Caco-2 (cell line): ENCODE measurements around the gene FANCC. TPM values are rescaled to one million over a fixed set of nuclear protein-coding genes. Genes with fewer than 3 reads are reported as not detected.

ENCODE experiments used
- BruUV-seq: library from RNA; stranded (reverse); fragments of 400-500 nt; replicated peaks from 2 replicates; lab custom pipeline; 2021; lab: Mats Ljungman, UMichigan
- CTCF ChIA-PET: fragments of 300-600 bp; sonication (Branson Sonifier 250); formaldehyde crosslinking; loops from one replicate; lab custom pipeline; 2022; ENCODE audit warnings: antibody characterized with exemption; lab: Charles Lee
- POLR2A ChIA-PET: fragments of 300-600 bp; sonication (Branson Sonifier 250); formaldehyde crosslinking; loops from one replicate; lab custom pipeline; 2022; ENCODE audit warnings: antibody characterized with exemption; lab: Charles Lee
- DNase-seq, 2 experiments: peaks; one replicate each; pipeline versions ENCODE4 v3.0.0 to v3.0.0-alpha.2; 2020 to 2022
- H3K27me3 ChIP-seq: replicated peaks from 2 replicates; pipeline ENCODE4 v1.6.0; 2011; ENCODE audit warnings: low read length; ENCODE audit not compliant: control insufficient read depth, insufficient read depth
- H3K36me3 ChIP-seq: 2 replicates; pipeline ENCODE4 v1.5.1; 2011; ENCODE audit warnings: low read length; ENCODE audit not compliant: control insufficient read depth, insufficient read depth
- H3K4me1 ChIP-seq: fragments of 250-450 bp; sonication (Bioruptor Pico); 2 replicates; pipeline ENCODE4 v1.5.1; 2020; ENCODE audit warnings: mild to moderate bottlenecking
- H3K4me3 ChIP-seq: 2 replicates; pipeline ENCODE4 v1.5.1; 2011; ENCODE audit warnings: low read depth, mild to moderate bottlenecking, control low read depth, low read length
- H3K9me3 ChIP-seq: fragments of 250-450 bp; sonication (Bioruptor Pico); 2 replicates; pipeline ENCODE4 v1.5.1; 2020; ENCODE audit warnings: mild to moderate bottlenecking, moderate library complexity
- H3K27ac Mint-ChIP-seq: one replicate; pipeline ENCODE4 v1.8.0; 2022; ENCODE audit warnings: mixed read lengths; ENCODE audit not compliant: unreplicated experiment
- H3K27me3 Mint-ChIP-seq: one replicate; pipeline ENCODE4 v1.8.0; 2022; ENCODE audit warnings: mixed read lengths; ENCODE audit not compliant: insufficient read depth, unreplicated experiment
- H3K36me3 Mint-ChIP-seq: one replicate; pipeline ENCODE4 v1.8.0; 2022; ENCODE audit warnings: mild to moderate bottlenecking, mixed read lengths; ENCODE audit not compliant: insufficient read depth, unreplicated experiment
- H3K4me1 Mint-ChIP-seq: one replicate; pipeline ENCODE4 v1.8.0; 2022; ENCODE audit warnings: low read depth, mixed read lengths; ENCODE audit not compliant: unreplicated experiment
- H3K4me3 Mint-ChIP-seq: one replicate; pipeline ENCODE4 v1.8.0; 2022; ENCODE audit warnings: mild to moderate bottlenecking, moderate library complexity, mixed read lengths; ENCODE audit not compliant: unreplicated experiment
- H3K9me3 Mint-ChIP-seq: one replicate; pipeline ENCODE4 v1.8.0; 2022; ENCODE audit warnings: mixed read lengths; ENCODE audit not compliant: unreplicated experiment
- CTCF ChIP-seq, 2 experiments: fragments of 200-600 bp in 1 of 2; IDR thresholded peaks; 1 replicate in 1 of 2; 2 replicates in 1 of 2; pipeline versions ENCODE4 v1.5.1 to v1.8.0; 2011 to 2022; ENCODE audit warnings: antibody characterized with exemption in 1 of 2, control low read depth in 1 of 2, inconsistent platforms in 1 of 2, low read depth in 1 of 2, low read length in 1 of 2, mild to moderate bottlenecking in 1 of 2, moderate library complexity in 1 of 2; ENCODE audit not compliant: insufficient read depth in 1 of 2, severe bottlenecking in 1 of 2, unreplicated experiment in 1 of 2
- intact Hi-C: fragments of 100-400 bp; cut with micrococcal nuclease; formaldehyde crosslinking; loops from one replicate; pipeline ENCODE4 v1.10.0; 2022; ENCODE audit not compliant: unreplicated experiment
- total RNA-seq: library from RNA; stranded (reverse); gene quantifications from 2 replicates; pipeline ENCODE4 v1.2.3, GENCODE V29; 2022

FANCC gene
- total RNA-seq, 1 experiment from 2014 or later: 29.2 TPM

GRCh38 chr9:95061916-95062595 is 255.5 kb downstream of the FANCC start:
- peaks cover 11% of the 10 kb centered on the region for H3K36me3 ChIP-seq

GRCh38 chr9:95060916-95061315 is 256.6 kb downstream of the FANCC start:
- intact Hi-C loops: no loop called here
- no peak overlapping the region for H3K27ac Mint-ChIP-seq
- H3K9me3 ChIP-seq: no peaks in the 10 kb centered on the region
- DNase-seq: no peak
- peaks cover 9% of the 10 kb centered on the region; the same call in 1 of the 2 replicates for H3K36me3 ChIP-seq
- no peak overlapping the region for H3K4me3 ChIP-seq
- no peak overlapping the region for H3K4me3 Mint-ChIP-seq
- H3K4me1 Mint-ChIP-seq: peaks cover 53% of the 10 kb centered on the region
- no peaks in the 10 kb centered on the region for H3K27me3 ChIP-seq
- POLR2A ChIA-PET: no interaction called here
- no peaks in the 10 kb centered on the region for H3K27me3 Mint-ChIP-seq
- BruUV-seq: no TSS peak
- TF ChIP-seq CTCF (IDR thresholded peaks at IDR 0.05; ENCODE audit: insufficient read depth in 1 of 2, low read depth in 1 of 2, low read length in 1 of 2, severe bottlenecking in 1 of 2, unreplicated experiment in 1 of 2): no peak
- H3K36me3 Mint-ChIP-seq: peaks cover 70% of the 10 kb centered on the region
- peaks cover 49% of the 10 kb centered on the region for H3K4me1 ChIP-seq
- no peaks in the 10 kb centered on the region for H3K9me3 Mint-ChIP-seq
- CTCF ChIA-PET: no interaction called here

More at GRCh38 chr9:95061916-95062595, 255.5 kb downstream of the FANCC start:
- H3K4me3 Mint-ChIP-seq: no peak overlapping the region
- H3K4me1 Mint-ChIP-seq: peaks cover 50% of the 10 kb centered on the region
- no peaks in the 10 kb centered on the region for H3K27me3 Mint-ChIP-seq
- H3K9me3 Mint-ChIP-seq: no peaks in the 10 kb centered on the region
- peaks cover 63% of the 10 kb centered on the region for H3K36me3 Mint-ChIP-seq
- H3K27ac Mint-ChIP-seq: no peak overlapping the region
- TF ChIP-seq CTCF (IDR thresholded peaks at IDR 0.05; ENCODE audit: insufficient read depth in 1 of 2, low read depth in 1 of 2, low read length in 1 of 2, severe bottlenecking in 1 of 2, unreplicated experiment in 1 of 2): no peak
- Histone ChIP-seq H3K4me1 (peaks cover 39% of the 10 kb centered on the region), H3K27me3 (no peaks in the 10 kb centered on the region), H3K9me3 (no peaks in the 10 kb centered on the region), H3K4me3 (no peak overlapping the region)
- BruUV-seq: no TSS peak
- ChIA-PET CTCF (interaction anchor here (0.5 kb wide), 1 partner anchor 393 kb away, joined by 4 read pairs; no protein-coding TSS in a partner anchor), POLR2A (no interaction called here)
- no peak for DNase-seq
- intact Hi-C loops: no loop called here

- Mint-ChIP-seq H3K4me1 (peaks cover 59% of the 10 kb centered on the region), H3K27me3 (no peaks in the 10 kb centered on the region), H3K4me3 (no peak overlapping the region), H3K27ac (peak overlapping the region; percentile 90), H3K9me3 (no peaks in the 10 kb centered on the region), H3K36me3 (peaks cover 71% of the 10 kb centered on the region)
- Histone ChIP-seq H3K36me3 (peaks cover 9% of the 10 kb centered on the region; the same call in 1 of the 2 replicates), H3K4me3 (no peak overlapping the region), H3K4me1 (peaks cover 42% of the 10 kb centered on the region), H3K27me3 (no peaks in the 10 kb centered on the region), H3K9me3 (no peaks in the 10 kb centered on the region)
- BruUV-seq: no TSS peak
- intact Hi-C loops: no loop called here
- TF ChIP-seq CTCF (IDR thresholded peaks at IDR 0.05; ENCODE audit: insufficient read depth in 1 of 2, low read depth in 1 of 2, low read length in 1 of 2, severe bottlenecking in 1 of 2, unreplicated experiment in 1 of 2): no peak
- no peak for DNase-seq
- POLR2A ChIA-PET: interaction anchor here (0.5 kb wide), 1 partner anchor 816 kb away, joined by 3 read pairs; no protein-coding TSS in a partner anchor
- CTCF ChIA-PET: no interaction called here
These were observed 257.3 kb downstream of the FANCC start for GRCh38 chr9:95060234-95060633.
